ENCODE measurements around the gene HMCN1.

DNA sequence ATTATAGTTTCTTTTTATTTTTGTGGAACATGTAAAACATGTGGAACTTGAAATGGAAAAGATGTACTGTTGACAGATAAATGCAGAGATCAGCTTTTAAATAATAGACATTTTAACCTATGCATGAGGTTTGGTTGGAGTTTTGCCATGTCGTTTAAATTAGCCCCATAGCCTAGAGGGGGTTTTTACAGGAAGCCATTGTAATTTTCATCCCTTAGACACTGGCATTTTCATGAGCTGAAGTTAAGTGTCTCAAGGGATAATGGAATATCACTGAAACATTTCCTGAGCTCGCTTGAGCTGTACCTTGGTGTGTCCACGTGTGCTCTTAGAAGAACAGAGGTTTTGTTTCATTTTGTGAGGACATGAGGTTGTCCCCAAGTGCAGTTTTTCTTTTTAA, 54.2 kb downstream of the HMCN1 start:
- TF ChIP-seq, protein P1, sequence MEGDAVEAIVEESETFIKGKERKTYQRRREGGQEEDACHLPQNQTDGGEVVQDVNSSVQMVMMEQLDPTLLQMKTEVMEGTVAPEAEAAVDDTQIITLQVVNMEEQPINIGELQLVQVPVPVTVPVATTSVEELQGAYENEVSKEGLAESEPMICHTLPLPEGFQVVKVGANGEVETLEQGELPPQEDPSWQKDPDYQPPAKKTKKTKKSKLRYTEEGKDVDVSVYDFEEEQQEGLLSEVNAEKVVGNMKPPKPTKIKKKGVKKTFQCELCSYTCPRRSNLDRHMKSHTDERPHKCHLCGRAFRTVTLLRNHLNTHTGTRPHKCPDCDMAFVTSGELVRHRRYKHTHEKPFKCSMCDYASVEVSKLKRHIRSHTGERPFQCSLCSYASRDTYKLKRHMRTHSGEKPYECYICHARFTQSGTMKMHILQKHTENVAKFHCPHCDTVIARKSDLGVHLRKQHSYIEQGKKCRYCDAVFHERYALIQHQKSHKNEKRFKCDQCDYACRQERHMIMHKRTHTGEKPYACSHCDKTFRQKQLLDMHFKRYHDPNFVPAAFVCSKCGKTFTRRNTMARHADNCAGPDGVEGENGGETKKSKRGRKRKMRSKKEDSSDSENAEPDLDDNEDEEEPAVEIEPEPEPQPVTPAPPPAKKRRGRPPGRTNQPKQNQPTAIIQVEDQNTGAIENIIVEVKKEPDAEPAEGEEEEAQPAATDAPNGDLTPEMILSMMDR (IDR thresholded peaks at IDR 0.05): no peak
- no peak for TF ChIP-seq EP300 (IDR thresholded peaks at IDR 0.05)
